ENCODE results near the gene S1PR4.
"Not testable (repeated sequence)": the region's sequence is repeated elsewhere in the genome, so short reads cannot be mapped to it uniquely, and the experiment has no call there.

S1PR4 gene

DNA sequence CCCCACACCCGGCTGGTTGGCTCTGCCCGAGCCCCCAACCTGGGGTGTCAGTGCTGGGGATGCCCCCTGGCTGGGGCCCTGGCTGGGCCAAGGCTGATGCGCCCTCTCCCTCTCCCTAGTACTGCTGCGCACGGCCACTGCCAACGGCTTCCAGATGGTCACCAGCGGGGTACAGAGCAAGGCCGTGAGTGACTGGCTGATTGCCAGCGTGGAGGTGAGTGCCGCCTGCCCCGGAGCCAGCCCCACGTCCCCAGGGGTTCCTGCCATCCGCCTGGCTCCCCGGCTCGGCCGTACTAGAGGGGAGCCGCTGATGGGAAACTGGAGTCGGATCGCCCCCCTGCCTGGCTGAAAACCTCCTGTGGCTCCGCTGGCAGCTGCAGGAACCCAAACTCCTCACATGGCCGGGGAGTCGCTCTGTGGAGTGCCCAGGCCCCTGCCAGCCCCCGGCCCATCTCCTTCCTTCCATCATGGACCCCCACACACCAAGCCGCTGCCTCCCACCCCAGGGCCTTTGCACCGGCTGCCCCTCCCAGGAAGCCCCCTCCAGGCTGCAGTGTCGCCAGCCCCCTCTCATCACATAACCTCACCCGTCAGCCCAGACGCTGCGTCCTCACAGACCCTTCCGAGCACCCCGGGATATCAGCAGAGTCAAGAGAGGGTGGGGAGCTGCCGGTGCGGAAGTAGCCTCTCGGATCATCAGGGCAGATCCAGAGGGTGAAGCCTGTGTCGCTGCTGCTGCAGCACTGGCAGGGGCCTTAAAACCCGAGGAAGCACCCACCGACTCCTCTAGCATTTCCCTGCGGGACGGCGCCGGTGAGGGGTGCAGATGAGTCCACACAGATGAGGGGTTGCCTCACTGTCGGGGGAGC, 17.7 kb downstream of the S1PR4 start:
- DNase-seq, result no peak

GRCh38 chr19:3196933-3197205, 18.3 kb downstream of the S1PR4 start:
- no peak for DNase-seq

- DNase-seq, result no peak
These were observed 20.5 kb downstream of the S1PR4 start for GRCh38 chr19:3198901-3199700.

DNA sequence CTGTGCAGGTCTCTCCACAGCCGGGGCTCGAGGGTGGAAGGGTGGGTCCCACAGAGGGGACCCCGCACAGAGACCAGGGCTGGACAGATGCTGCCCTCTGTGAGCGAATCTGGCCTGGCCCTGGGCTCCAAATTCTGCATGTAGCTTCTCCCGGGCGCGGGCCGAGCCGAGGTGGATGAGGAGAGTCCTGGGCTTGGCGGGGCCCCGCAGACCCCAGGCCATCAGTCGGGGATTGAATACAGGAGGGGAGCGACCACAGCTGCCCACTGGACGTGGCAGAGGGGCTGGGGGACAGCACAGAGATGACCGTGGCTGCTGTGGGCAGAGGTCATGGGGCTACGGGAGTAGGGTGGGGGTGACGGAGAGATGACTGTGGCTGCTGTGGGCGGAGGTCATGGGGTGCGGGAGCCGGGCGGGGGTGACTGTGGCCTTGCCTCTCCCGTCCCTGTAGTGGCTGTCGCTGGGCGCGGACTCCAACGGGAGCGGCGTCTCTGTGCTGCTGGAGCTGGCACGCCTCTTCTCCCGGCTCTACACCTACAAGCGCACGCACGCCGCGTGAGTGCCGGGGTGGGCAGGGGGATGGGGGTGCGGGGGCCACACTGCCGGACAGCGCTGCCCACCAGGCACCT, 22.6 kb downstream of the S1PR4 start:
- DNase-seq, result no peak

- no peak for DNase-seq
These were observed 23.3 kb downstream of the S1PR4 start for GRCh38 chr19:3201911-3202310.

DNA sequence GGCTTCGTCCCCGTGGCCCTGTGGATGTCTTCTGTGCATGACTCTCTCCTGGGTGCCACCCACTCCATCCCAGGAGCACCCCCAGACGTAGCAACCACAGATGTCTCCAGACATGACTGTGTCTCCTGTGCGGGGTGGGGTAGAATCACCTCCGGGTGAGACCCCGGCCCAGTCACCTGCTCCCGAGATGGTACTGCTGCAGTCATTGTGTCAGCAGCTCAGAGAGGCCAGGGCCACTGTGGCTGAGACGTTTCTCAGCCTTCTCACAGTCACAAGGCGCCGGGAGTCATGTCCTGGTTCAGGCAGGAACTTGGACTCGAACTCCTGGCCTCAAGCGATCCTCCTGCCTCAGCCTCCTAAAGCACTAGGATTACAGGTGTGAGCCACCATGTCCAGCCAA, 23.8 kb downstream of the S1PR4 start:
- DNase-seq, result no peak

DNA sequence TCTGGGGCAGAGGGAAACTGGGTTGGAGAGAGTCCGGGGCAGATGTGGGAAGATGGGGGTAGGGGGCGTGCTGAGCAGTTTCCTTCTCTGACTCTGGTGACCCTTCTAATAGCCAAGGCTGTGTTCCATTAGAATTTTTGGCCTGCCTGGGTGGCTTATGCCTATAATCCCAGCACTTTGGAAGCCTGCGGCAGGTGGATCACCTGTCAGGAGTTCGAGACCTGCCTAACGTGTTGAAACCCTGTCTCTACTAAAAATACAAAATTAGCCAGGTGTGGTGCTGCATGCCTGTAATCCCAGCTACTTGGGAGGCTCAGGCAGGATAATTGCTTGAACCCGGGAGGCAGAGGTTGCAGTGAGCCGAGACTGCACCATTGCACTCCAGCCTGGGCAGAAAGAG, 24.3 kb downstream of the S1PR4 start:
- DNase-seq, result not testable (repeated sequence)

DNA sequence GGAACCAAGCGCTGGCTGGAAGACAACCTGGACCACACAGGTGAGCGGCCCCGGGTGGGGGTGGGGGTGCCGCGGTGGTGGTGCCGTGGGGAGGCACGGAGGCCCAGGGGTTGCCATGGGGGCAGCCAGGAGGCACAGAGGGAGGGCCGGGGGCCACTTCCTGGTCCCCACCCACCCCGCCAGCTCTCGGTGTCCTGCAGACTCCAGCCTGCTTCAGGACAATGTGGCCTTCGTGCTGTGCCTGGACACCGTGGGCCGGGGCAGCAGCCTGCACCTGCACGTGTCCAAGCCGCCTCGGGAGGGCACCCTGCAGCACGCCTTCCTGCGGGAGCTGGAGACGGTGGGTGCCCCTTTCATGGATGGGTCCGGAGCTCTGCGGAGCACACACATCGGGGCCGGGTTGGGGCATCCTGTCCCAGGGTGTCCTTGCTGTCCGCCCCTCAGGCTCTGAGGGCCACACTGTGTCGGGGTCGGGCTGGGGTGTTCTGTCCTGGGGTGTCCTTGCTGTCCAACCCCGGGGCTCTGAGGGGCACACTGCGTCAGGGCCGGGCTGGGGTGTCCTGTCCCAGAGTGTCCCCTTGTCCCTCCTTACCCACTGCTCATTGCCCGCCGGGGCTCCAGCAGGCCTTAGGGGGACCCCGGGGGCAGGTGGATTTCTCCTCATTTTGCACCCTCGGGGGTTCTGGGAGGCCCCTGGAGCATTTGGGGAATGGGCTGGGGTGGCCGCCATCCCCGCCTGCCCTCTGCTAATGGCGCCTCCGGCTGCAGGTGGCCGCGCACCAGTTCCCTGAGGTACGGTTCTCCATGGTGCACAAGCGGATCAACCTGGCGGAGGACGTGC, 25.5 kb downstream of the S1PR4 start:
- no peak for DNase-seq

DNA sequence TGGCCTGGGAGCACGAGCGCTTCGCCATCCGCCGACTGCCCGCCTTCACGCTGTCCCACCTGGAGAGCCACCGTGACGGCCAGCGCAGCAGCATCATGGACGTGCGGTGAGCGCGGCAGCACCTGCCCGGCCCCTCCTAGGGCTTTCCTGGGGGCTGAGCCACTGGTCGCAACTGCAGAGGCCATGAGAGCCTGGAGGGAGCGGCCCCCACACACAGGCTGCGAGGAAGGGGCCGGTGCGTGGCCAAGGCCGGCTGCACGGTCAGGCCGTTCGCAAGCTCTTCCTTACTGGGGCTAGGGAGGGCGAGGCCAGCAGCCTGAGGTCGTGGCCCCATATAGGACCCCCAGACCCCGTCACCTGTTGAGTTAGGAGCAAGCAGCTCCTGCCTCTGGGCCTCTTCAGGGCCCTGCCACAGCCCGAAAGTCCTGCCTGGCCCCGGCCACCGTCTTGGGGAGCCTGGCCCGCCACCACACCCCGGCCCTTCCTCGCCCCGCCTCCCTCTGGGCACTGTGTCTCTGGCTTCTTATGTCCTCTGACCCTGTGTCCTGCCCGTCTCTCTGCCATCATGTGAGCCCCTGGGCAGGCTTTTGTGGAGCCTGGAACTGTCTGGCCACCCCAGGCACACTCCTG, 26.2 kb downstream of the S1PR4 start:
- no peak for DNase-seq

GRCh38 chr19:3206216-3206953, 27.8 kb downstream of the S1PR4 start:
- no peak for DNase-seq

DNA sequence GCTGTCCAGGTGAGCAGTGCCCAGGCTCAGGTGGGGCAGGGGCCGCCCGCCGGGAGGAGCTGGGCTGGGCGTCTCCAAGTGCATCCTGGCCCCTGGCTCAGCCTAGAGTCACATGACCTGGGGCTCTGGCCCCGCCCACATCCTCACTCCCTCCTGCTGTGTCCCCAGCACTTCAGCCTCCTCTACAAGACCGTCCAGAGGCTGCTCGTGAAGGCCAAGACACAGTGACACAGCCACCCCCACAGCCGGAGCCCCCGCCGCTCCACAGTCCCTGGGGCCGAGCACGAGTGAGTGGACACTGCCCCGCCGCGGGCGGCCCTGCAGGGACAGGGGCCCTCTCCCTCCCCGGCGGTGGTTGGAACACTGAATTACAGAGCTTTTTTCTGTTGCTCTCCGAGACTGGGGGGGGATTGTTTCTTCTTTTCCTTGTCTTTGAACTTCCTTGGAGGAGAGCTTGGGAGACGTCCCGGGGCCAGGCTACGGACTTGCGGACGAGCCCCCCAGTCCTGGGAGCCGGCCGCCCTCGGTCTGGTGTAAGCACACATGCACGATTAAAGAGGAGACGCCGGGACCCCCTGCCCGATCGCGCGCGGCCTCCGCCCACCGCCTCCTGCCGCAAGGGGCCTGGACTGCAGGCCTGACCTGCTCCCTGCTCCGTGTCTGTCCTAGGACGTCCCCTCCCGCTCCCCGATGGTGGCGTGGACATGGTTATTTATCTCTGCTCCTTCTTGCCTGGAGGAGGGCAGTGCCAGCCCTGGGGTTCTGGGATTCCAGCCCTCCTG, 29.1 kb downstream of the S1PR4 start:
- no peak for DNase-seq

- DNase-seq, result no peak
These were observed 30.0 kb downstream of the S1PR4 start for GRCh38 chr19:3208317-3209207.

DNA sequence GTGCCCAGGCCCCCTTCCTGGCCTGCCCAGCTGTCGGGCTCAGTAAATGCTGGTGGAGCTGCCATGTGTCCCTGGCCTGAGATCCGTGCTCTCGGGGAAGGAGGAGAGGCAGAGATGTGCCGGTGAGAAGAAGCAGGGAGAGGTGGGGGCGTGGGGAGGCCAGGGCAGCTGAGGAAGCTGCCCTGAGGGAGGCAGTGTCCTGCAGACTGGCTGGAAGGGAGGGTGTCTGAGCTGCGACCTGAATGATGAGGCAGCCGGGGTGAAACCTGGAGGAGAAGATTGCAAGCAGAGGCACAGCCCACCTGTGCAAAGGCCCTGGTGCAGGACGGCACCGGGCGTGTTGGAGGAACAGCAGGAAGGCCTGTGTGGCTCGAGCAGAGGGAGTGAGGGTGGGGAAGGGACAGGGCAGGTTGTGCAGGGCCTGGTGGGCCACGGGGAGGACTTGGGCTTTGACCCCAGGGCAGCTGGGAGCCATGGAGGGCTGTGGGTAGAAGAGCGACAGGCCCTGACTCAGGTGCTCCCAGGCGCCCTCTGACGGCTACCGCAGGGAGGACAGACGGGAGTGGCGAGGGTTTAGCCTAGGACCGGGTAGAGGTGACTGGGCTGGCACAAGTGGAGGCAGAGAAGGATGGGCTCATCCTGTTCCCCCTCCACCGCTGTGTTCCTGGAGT, 31.9 kb downstream of the S1PR4 start:
- DNase-seq, result no peak

DNA sequence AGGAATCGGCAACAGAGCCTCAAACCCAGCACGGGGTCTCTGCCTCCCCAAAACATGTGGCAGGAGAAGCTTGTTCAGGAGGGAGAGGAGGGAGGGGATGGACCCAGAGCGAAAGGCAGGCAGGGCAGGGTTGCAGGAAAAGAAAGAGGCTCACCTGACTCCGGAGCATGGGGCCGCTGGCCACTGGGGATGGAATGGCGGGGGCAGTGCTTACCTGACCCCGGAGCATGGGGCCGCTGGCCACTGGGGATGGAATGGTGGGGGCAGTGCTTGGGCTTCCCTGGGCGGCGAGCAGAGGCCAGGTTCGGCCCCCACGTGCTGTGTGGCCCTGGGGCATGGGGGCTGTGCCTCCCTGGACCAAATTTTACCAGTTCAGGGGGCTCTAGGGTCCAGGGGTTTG, 32.6 kb downstream of the S1PR4 start:
- DNase-seq, result no peak

GRCh38 chr19:3213159-3213558, 34.6 kb downstream of the S1PR4 start:
- DNase-seq, result no peak

- no peak for DNase-seq
These were observed 38.3 kb downstream of the S1PR4 start for GRCh38 chr19:3216874-3217273.

GRCh38 chr19:3220576-3220975, 42.0 kb downstream of the S1PR4 start:
- DNase-seq, result no peak

- DNase-seq, result not testable (repeated sequence)
These were observed 43.0 kb downstream of the S1PR4 start for GRCh38 chr19:3221576-3221975.

DNA sequence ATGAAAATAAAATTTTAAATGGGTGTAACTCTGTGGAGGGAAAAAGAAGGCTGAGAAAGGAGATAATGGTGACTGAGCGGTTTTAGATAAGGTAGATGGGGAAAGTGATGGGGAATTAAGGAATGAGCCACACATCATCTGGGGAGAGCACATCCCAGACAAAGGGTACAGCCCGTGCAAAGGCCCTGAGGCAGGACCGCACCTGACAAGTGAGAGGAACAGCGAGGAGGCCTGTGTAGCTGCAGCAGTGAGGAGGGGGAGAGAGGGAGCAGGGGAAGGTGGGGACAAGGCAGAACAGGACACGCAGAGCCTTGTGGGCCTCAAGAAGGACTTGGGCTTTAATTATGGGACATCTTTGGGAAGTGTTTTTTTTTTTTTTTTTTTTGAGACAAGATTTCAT, 44.1 kb downstream of the S1PR4 start:
- DNase-seq, result no peak

All from NCI-H1930 (cell line).